Activated CD8-positive, alpha-beta memory T cell treated with anti-CD3 and anti-CD28 coated beads for 24 hours (primary cell): ENCODE results near the gene C19orf85.

Experiments
- DNase-seq: peaks from one replicate; pipeline ENCODE4 v3.0.0-alpha.2; 2020

Gene C19orf85

GRCh38 chr19:55488986-55489710 is 24.6 kb upstream of the C19orf85 start:
- no peak for DNase-seq

GRCh38 chr19:55487924-55488687 is 23.6 kb upstream of the C19orf85 start, which contains the start of gene SSC5D:
Gene SSC5D, plus strand, starts transcription at chr19:55488436. Its CDS starts 154 bp downstream, at chr19:55488590.
- no peak for DNase-seq

GRCh38 chr19:55486971-55487923 is 22.7 kb upstream of the C19orf85 start:
- DNase-seq: peak; percentile 70

- DNase-seq: no peak
Observed at GRCh38 chr19:55486043-55486970, 21.8 kb upstream of the C19orf85 start.

GRCh38 chr19:55485439-55486011 is 21.0 kb upstream of the C19orf85 start:
- DNase-seq: no peak

GRCh38 chr19:55484593-55485438 is 20.3 kb upstream of the C19orf85 start, which contains the start of gene NAT14:
Gene NAT14, plus strand, starts transcription at chr19:55485188. Its CDS starts 521 bp downstream, at chr19:55485709.
- DNase-seq: peak; percentile 92

GRCh38 chr19:55483706-55484592 is 19.4 kb upstream of the C19orf85 start:
- no peak for DNase-seq

GRCh38 chr19:55482967-55483705 is 18.6 kb upstream of the C19orf85 start:
- no peak for DNase-seq

- DNase-seq: no peak
Observed at GRCh38 chr19:55482156-55482961, 17.8 kb upstream of the C19orf85 start.

GRCh38 chr19:55481794-55482155 is 17.2 kb upstream of the C19orf85 start:
- no peak for DNase-seq

- DNase-seq: no peak
Observed at GRCh38 chr19:55481148-55481793, 16.7 kb upstream of the C19orf85 start.

GRCh38 chr19:55479451-55480230 is 15.1 kb upstream of the C19orf85 start:
- DNase-seq: no peak

GRCh38 chr19:55479045-55479444 is 14.5 kb upstream of the C19orf85 start:
- no peak for DNase-seq

- DNase-seq: no peak
Observed at GRCh38 chr19:55478364-55478763, 13.8 kb upstream of the C19orf85 start.

- DNase-seq: no peak
Observed at GRCh38 chr19:55477905-55478304, 13.4 kb upstream of the C19orf85 start.

GRCh38 chr19:55476100-55476775 is 11.7 kb upstream of the C19orf85 start, which contains the start of gene ZNF628:
Gene ZNF628, plus strand, starts transcription at chr19:55476617. Its CDS starts 3,294 bp downstream, at chr19:55479911.
- peak; percentile 99 for DNase-seq
